HFF-Myc (cell line): ENCODE data around the gene TYRO3.

Experiments
- DNase-seq: peaks from one replicate; pipeline ENCODE4 v3.0.0-alpha.2; 2011; ENCODE audit warnings: low read depth; ENCODE audit errors: extremely low read depth
- H3K4me3 ChIP-seq: replicated peaks from 2 replicates; pipeline ENCODE4 v1.5.1; 2011; ENCODE audit warnings: low read depth, mild to moderate bottlenecking, control low read depth, low read length
- TF ChIP-seq, protein P1 (sequence below): IDR thresholded peaks from 2 replicates; pipeline ENCODE4 v1.5.1; 2012; ENCODE audit warnings: mild to moderate bottlenecking, low read depth, low read length, control low read depth; ENCODE audit errors: missing control alignments

Gene TYRO3

DNA sequence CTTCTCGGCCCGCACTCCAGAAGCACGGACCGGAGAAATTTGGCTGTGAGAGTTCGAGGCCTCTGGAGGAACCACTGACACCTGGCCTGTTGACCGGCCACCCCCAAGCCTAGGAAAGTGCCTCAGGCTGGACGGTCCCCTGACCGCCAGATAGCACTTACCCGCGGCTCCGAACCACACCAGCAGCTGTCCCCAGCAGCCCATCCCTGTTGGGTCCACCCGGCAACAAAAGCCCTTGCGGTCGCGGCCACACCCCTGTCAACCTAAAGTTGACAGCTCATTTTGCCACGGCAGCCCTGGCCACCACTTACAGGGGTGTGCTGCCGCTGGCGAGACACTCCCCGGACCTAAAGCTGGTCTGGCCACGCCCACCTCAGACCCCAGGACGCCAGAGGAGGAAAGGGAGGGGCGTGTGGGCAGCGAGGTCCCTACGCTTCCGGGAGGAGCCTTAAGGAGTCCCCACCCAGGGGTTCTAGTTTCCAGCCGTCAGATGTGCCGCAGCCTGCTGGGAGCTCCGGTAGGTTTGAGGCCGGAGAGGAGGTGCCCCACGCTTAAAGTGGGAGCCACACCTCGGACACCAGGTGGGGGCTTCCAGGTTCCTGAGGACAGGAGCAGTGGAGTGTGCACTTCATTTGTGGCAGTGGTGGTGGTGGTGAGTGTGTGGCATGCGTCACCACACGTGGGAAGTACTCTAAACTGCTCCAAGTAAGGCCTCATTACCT is 45.3 kb upstream of the TYRO3 start, which contains the start of gene LTK:
Gene LTK, minus strand, starts transcription at position 322 of the 722 bp plus-strand sequence. Its CDS starts 118 bp downstream, at position 204.
- TF ChIP-seq, protein P1, sequence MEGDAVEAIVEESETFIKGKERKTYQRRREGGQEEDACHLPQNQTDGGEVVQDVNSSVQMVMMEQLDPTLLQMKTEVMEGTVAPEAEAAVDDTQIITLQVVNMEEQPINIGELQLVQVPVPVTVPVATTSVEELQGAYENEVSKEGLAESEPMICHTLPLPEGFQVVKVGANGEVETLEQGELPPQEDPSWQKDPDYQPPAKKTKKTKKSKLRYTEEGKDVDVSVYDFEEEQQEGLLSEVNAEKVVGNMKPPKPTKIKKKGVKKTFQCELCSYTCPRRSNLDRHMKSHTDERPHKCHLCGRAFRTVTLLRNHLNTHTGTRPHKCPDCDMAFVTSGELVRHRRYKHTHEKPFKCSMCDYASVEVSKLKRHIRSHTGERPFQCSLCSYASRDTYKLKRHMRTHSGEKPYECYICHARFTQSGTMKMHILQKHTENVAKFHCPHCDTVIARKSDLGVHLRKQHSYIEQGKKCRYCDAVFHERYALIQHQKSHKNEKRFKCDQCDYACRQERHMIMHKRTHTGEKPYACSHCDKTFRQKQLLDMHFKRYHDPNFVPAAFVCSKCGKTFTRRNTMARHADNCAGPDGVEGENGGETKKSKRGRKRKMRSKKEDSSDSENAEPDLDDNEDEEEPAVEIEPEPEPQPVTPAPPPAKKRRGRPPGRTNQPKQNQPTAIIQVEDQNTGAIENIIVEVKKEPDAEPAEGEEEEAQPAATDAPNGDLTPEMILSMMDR = no peak
- peak within 1 kb of the TSS; percentile 37 for H3K4me3 ChIP-seq
- DNase-seq = no peak

DNA sequence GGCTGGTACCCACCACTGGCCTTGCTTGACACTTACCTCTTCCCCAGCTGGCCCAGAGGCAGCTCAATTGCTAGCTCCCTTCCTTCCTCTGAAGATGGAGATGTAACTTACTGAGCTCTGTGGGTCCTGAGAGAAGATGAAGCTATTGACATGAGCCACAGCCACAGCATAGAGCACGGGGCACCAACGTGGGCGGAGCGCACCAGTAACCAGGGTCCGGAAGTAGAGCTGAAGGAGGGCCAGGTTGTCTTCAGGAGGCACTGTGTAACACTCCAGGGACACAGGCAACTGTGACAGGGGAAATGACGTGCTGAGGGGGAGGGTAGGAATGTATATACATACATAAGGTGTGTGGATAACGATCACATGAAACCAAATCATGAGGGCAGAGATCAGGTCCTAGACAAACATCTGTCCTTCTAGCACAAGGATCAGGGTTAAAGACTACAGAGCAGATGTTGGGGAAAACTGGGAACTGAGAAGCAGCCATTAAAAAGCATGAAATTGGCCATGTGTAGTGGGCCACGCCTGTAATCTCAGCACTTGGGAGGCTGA is 41.0 kb upstream of the TYRO3 start:
- no peak overlapping the region for H3K4me3 ChIP-seq
- TF ChIP-seq, protein P1 = no peak

DNA sequence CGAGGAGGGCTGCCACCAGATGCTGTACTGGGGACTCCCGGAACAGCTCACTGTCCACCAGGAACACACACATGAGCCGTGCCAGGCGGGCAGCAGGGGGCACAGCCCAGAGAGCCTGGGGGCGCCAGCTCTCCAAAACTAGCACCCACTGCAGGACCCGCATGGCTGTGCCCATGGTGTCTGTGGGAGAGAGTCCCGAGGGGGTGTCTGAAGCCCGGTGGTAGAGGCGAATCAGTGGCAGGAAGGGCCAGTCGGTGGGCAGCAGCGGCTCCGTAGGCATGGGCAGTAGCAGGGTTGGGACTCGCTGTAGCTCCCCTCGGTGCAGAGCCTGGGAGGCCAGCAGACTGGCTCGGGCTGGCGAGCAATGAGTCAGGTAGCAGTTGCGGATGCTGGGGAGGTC is 38.4 kb upstream of the TYRO3 start:
- H3K4me3 ChIP-seq = no peak overlapping the region
- TF ChIP-seq, protein P1 = no peak
- DNase-seq = no peak

More for the DNA sequence above, 41.0 kb upstream of the TYRO3 start:
- no peak for DNase-seq

DNA sequence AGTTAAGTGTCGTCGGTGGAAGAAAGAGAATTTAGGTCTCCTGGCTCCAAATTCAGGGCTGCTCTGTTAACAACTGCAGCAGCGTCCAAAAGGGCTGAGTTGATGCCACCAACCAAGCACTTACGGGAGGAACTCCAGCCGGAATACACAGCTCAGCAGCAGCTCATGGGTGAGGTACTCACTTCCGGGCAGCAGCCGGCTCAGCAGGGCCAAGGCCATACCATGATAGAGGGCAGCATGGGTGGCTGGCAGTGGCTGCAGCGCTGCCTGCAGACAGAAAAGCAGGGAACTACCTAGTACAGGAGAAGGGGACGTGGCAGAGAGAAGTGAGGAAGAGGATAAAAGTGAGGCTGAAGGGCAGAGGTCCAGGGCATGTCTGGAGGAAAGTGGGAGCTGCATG is 37.4 kb upstream of the TYRO3 start:
- no peak overlapping the region for H3K4me3 ChIP-seq
- TF ChIP-seq, protein P1 = no peak
- no peak for DNase-seq

DNA sequence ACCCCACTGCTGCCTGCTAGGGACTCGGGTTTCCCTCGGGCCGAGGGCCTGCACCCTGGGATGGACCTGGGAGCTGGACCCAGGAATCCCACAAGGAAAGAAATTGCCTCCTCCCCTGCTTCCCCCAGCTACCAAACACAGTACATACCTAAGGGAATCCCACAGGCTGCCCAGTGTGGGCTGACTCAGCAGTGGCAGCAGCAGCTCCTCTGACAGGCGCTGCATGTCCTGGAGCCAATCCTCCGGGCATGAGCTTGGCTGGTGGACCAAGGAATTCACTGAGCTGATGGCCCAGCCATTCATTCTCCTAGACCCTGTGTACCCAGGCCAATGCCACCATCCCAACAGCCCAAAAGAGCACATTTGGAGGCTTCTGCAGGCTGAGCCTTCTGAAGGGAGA is 35.9 kb upstream of the TYRO3 start:
- no peak for DNase-seq
- TF ChIP-seq, protein P1 = no peak
- no peak overlapping the region for H3K4me3 ChIP-seq

DNA sequence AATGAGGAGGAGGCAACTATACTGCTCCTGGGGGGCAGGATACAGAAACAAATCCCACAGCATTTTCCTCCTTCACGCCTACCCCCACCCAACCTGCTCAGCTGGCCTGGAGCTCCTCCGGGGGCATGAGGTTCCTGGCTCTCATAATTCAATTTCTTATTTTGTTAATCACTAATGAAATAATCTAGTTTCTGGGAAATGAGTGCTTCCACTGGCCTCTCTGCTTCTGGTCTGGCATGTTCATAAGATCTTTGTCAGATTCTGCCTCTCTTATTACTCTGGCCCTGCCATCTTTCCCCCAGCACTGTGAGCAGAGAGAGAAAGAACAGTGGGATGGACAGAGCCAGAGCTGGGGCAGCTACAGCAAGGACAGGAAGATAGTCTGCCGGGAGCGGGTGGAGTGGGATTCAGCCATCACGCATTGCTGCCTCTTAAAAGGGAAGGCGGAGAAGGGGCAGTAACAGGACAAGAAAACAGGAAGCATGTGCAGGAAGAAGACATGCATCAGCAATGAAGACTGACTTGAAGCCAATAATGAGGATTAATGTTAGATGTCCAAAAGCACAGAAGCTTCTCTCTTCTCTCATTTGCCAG is 28.6 kb upstream of the TYRO3 start:
- H3K4me3 ChIP-seq = no peak overlapping the region
- DNase-seq = no peak
- TF ChIP-seq, protein P1 = no peak
